Kidney epithelial cell (primary cell): ENCODE measurements around the gene DCPS. TPM values are rescaled to one million over a fixed set of nuclear protein-coding genes. Genes with fewer than 3 reads are reported as not detected.

Experiments
- DNase-seq: peaks from one replicate; pipeline ENCODE4 v3.0.0-alpha.2; 2010; ENCODE audit warnings: low read depth
- H3K27me3 ChIP-seq: 2 replicates; pipeline ENCODE4 v1.6.0; 2011; ENCODE audit warnings: low read length; ENCODE audit not compliant: control insufficient read depth, insufficient read depth
- H3K36me3 ChIP-seq: 2 replicates; pipeline ENCODE4 v1.5.1; 2011; ENCODE audit warnings: low read length; ENCODE audit not compliant: control insufficient read depth, insufficient read depth
- H3K4me3 ChIP-seq: 2 replicates; pipeline ENCODE4 v1.5.1; 2011; ENCODE audit warnings: low read depth, mild to moderate bottlenecking, control low read depth, low read length
- CTCF ChIP-seq: IDR thresholded peaks from 2 replicates; pipeline ENCODE4 v1.5.1; 2011; ENCODE audit warnings: mild to moderate bottlenecking, moderate library complexity, low read length, control low read depth, inconsistent platforms; ENCODE audit not compliant: insufficient read depth, poor library complexity, severe bottlenecking
- total RNA-seq: library from RNA; depleted of rRNA; stranded (reverse); fragments of >200 nt; gene quantifications from 2 replicates; pipeline ENCODE4 v1.2.3, GENCODE V29; 2015

Gene DCPS
- total RNA-seq, 1 donor from 2014 or later, result 15.0 TPM

DNA sequence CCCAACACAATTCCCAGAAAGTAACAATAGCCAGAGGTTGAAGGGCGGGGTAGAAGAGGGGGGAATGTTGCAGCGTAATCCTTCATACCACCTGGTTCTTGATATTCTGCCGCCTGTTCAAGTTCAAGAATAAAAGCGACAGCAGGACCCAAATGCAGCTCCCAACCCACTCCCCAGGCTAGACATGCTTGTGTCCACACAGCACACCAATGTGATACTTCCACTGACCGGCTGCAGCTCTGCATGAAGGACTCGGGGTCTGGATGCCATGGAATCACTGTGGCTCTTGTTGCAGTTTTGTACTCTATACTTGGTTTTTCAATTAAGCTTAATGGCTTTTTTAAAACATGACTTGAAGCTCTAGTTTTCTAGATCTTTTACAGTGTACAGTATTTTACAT is 41.6 kb upstream of the DCPS start:
- no peak overlapping the region for H3K4me3 ChIP-seq
- H3K27me3 ChIP-seq, result no peaks in the 10 kb centered on the region
- peaks cover 11% of the 10 kb centered on the region for H3K36me3 ChIP-seq
- no peak for DNase-seq
- no peak for TF ChIP-seq CTCF

- DNase-seq, result no peak
- TF ChIP-seq CTCF, result no peak
- Histone ChIP-seq H3K36me3 (peaks cover 11% of the 10 kb centered on the region), H3K27me3 (no peaks in the 10 kb centered on the region), H3K4me3 (no peak overlapping the region)
Measured at GRCh38 chr11:126263489-126263888, 40.4 kb upstream of the DCPS start.

- no peak for DNase-seq
- Histone ChIP-seq H3K36me3 (peaks cover 11% of the 10 kb centered on the region), H3K4me3 (no peak overlapping the region), H3K27me3 (no peaks in the 10 kb centered on the region)
- TF ChIP-seq CTCF, result no peak
Measured at GRCh38 chr11:126265811-126266210, 38.0 kb upstream of the DCPS start.

DNA sequence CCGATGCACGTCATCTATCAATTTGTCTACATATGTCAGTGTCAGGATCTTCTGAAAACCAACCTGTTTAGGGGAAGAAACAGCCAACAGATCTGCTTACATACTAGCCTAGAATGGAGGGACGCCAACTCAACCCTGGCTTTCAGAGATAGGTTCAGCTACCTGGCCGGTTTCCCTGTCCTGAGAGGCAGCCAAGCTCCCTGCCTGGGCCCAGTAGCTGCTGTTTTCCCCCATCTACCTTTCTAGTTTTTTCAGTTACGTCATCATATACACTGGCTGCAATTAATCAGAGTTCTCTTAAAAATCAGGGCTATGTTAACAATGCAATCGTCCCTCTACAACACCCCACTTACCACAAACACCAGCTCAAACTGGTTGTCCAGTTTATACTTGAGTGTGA is 36.2 kb upstream of the DCPS start:
- DNase-seq, result no peak
- no peak for TF ChIP-seq CTCF
- H3K36me3 ChIP-seq, result peaks cover 11% of the 10 kb centered on the region
- no peaks in the 10 kb centered on the region for H3K27me3 ChIP-seq
- peak overlapping the region; percentile 90 for H3K4me3 ChIP-seq

- Histone ChIP-seq H3K27me3 (no peaks in the 10 kb centered on the region), H3K36me3 (peaks cover 11% of the 10 kb centered on the region), H3K4me3 (peak overlapping the region; percentile 90)
- no peak for TF ChIP-seq CTCF
- no peak for DNase-seq
Measured at GRCh38 chr11:126268361-126268707, 35.5 kb upstream of the DCPS start.

- Histone ChIP-seq H3K4me3 (peak within 1 kb of the TSS; percentile 90), H3K36me3 (peaks cover 7% of the 10 kb centered on the region), H3K27me3 (no peaks in the 10 kb centered on the region)
- peak; percentile 96 for DNase-seq
- TF ChIP-seq CTCF, result no peak
Measured at GRCh38 chr11:126268708-126269579, 34.9 kb upstream of the DCPS start, which contains the start of the genes FOXRED1 and SRPRA. FOXRED1 (plus strand) TSS chr11:126269154; CDS start chr11:126269207, 53 bp downstream. SRPRA (minus strand) TSS chr11:126268895; CDS start chr11:126268804, 91 bp downstream.
